Measurements from ENCODE around the gene FBXO27. TPM values are rescaled to one million over a fixed set of nuclear protein-coding genes. Genes with fewer than 3 reads are reported as not detected.
"Not testable (repeated sequence)": the region's sequence is repeated elsewhere in the genome, so short reads cannot be mapped to it uniquely, and the experiment has no call there.

Gene FBXO27
- polyA plus RNA-seq, 3 donors = not detected

DNA sequence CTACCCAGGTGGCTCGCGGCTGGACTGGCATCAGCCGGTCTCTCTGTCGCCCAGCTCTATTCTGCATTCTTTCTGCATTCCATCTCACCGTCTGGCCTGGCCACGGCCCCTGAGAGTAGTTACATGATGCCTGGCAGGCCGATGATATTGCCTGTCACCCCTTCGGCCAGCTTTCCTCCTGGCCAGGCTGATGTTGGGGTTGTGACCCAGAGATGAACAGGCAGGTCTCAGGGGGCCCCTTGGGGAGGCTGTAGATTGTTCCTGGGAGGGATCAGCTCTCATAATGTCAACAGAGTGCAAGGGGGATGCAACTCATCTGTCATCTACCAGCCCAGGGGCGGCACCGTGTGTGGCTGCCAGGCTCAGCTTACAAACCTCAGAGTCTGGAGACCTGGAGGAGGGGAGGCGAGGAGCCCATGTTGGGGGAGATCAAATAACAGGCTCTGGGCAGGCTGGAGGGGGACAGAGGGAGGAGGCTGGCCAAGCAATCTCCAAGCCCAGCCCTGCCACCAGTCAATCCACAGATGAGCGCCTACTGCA lies 43.2 kb downstream of the FBXO27 start:
- no peak overlapping the region for H3K27ac ChIP-seq (ENCODE audit: low read depth in 1 of 2, low read length in 2 of 2)
- H3K4me2 ChIP-seq (replicated peaks; ENCODE audit: extremely low read depth, low read length, poor library complexity, severe bottlenecking) = no peak overlapping the region
- no peaks in the 10 kb centered on the region for H3K9me3 ChIP-seq (replicated peaks in 1 of 2; ENCODE audit: control insufficient read depth in 1 of 2, insufficient read depth in 1 of 2, low read length in 2 of 2)
- no peaks in the 10 kb centered on the region for H4K20me1 ChIP-seq (ENCODE audit: insufficient read depth, low read length)
- peaks cover 0 to 12% (median 4%) of the 10 kb centered on the region in 7 donors for H3K9me3 Mint-ChIP-seq
- H3K27me3 ChIP-seq (ENCODE audit: control insufficient read depth in 2 of 2, insufficient read depth in 2 of 2, low read length in 2 of 2) = no peaks in the 10 kb centered on the region
- H3K36me3 ChIP-seq (replicated peaks in 1 of 2; ENCODE audit: control insufficient read depth in 1 of 2, insufficient read depth in 2 of 2, low read length in 2 of 2) = no peaks in the 10 kb centered on the region
- intact Hi-C loops (cut with micrococcal nuclease) = no loop called here
- no peaks in the 10 kb centered on the region for H3K79me2 ChIP-seq (ENCODE audit: insufficient read depth, low read length)
- no peak overlapping the region for H3K4me3 Mint-ChIP-seq
- H3K27ac Mint-ChIP-seq = no peak overlapping the region
- no peaks in the 10 kb centered on the region for H3K4me1 ChIP-seq (ENCODE audit: control insufficient read depth in 1 of 2, insufficient read depth in 2 of 2, low read length in 2 of 2)
- WGBS (ENCODE audit: insufficient coverage) = 51% methylated on average over 6 of the region's 12 CpGs
- no peak overlapping the region for H3K4me3 ChIP-seq (replicated peaks in 1 of 3; ENCODE audit: low read depth in 2 of 3, low read length in 3 of 3)
- peaks cover 10 to 20% (median 10%) of the 10 kb centered on the region in 3 donors for H3K27me3 Mint-ChIP-seq (ENCODE audit: low read depth in 3 of 3)
- no peak overlapping the region for H3K9ac ChIP-seq (ENCODE audit: insufficient read depth, low read length, poor library complexity, severe bottlenecking)
- no peaks in the 10 kb centered on the region for H3K36me3 Mint-ChIP-seq
- TF ChIP-seq, protein P1, sequence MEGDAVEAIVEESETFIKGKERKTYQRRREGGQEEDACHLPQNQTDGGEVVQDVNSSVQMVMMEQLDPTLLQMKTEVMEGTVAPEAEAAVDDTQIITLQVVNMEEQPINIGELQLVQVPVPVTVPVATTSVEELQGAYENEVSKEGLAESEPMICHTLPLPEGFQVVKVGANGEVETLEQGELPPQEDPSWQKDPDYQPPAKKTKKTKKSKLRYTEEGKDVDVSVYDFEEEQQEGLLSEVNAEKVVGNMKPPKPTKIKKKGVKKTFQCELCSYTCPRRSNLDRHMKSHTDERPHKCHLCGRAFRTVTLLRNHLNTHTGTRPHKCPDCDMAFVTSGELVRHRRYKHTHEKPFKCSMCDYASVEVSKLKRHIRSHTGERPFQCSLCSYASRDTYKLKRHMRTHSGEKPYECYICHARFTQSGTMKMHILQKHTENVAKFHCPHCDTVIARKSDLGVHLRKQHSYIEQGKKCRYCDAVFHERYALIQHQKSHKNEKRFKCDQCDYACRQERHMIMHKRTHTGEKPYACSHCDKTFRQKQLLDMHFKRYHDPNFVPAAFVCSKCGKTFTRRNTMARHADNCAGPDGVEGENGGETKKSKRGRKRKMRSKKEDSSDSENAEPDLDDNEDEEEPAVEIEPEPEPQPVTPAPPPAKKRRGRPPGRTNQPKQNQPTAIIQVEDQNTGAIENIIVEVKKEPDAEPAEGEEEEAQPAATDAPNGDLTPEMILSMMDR (IDR thresholded peaks at IDR 0.05) = no peak
- H3K4me1 Mint-ChIP-seq = no peaks in the 10 kb centered on the region
- DNase-seq = no peak
- H2AFZ ChIP-seq (ENCODE audit: insufficient read depth, low read depth, low read length, poor library complexity, severe bottlenecking) = no peak overlapping the region

DNA sequence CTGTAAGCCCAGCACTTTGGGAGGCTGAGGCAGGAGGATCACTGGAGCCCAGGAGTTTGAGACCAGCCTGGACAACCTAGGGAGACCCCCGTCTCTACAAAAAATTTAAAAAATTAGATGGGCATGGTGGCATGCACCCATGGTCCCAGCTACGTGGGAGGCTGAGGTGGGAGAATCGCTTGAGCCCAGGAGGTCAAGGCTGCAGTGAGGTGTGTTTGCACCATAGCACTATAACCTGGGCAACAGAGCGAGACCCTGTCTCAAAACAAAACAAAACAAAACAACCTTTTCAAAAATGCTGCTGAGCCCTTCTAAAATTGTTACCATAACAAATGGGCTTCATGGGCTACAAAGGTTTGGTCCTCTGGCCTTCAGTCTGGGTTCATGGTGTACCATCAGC lies 43.7 kb downstream of the FBXO27 start:
- DNase-seq = not testable (repeated sequence)

DNA sequence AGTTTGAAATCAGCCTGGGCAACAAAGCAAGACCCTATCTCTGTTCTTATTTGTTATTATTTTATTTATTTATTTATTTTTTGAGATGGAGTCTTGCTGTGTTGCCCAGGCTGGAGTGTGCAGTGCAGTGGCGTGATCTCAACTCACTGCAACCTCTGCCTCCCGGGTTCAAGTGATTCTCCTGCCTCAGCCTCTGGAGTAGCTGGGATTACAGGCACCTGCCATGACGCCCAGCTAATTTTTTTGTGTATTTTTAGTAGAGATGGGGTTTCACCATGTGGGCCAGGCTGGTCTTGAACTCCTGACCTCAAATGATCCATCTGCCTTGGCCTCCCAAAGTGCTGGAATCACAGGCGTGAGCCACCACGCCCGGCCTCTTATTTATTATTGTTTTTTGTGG lies 44.6 kb downstream of the FBXO27 start:
- intact Hi-C loops (cut with micrococcal nuclease); H3K4me3 Mint-ChIP-seq: not testable (repeated sequence)

More for the DNA sequence above, 43.7 kb downstream of the FBXO27 start:
- H3K9me3 ChIP-seq (replicated peaks in 1 of 2; ENCODE audit: control insufficient read depth in 1 of 2, insufficient read depth in 1 of 2, low read length in 2 of 2); H3K4me2 ChIP-seq (replicated peaks; ENCODE audit: extremely low read depth, low read length, poor library complexity, severe bottlenecking); H3K27ac Mint-ChIP-seq; H3K4me1 ChIP-seq (ENCODE audit: control insufficient read depth in 1 of 2, insufficient read depth in 2 of 2, low read length in 2 of 2); H3K4me3 ChIP-seq (replicated peaks in 1 of 3; ENCODE audit: low read depth in 2 of 3, low read length in 3 of 3); H3K36me3 ChIP-seq (replicated peaks in 1 of 2; ENCODE audit: control insufficient read depth in 1 of 2, insufficient read depth in 2 of 2, low read length in 2 of 2); H3K9ac ChIP-seq (ENCODE audit: insufficient read depth, low read length, poor library complexity, severe bottlenecking); H3K36me3 Mint-ChIP-seq; H3K27ac ChIP-seq (ENCODE audit: low read depth in 1 of 2, low read length in 2 of 2); H3K4me3 Mint-ChIP-seq; H2AFZ ChIP-seq (ENCODE audit: insufficient read depth, low read depth, low read length, poor library complexity, severe bottlenecking); H3K4me1 Mint-ChIP-seq; H3K79me2 ChIP-seq (ENCODE audit: insufficient read depth, low read length); intact Hi-C loops (cut with micrococcal nuclease); H4K20me1 ChIP-seq (ENCODE audit: insufficient read depth, low read length); H3K27me3 ChIP-seq (ENCODE audit: control insufficient read depth in 2 of 2, insufficient read depth in 2 of 2, low read length in 2 of 2): not testable (repeated sequence)
- 100% methylated on average over 1 of the region's 4 CpGs for WGBS (ENCODE audit: insufficient coverage)
- Mint-ChIP-seq H3K9me3 (peaks cover 0 to 11% (median 3%) of the 10 kb centered on the region in 7 donors), H3K27me3 (ENCODE audit: low read depth in 3 of 3) (peaks cover 9 to 20% (median 10%) of the 10 kb centered on the region in 3 donors)

More for the DNA sequence above, 44.6 kb downstream of the FBXO27 start:
- WGBS (ENCODE audit: insufficient coverage) = 88% methylated on average over 2 of the region's 6 CpGs
- not testable (repeated sequence) for H3K4me1 Mint-ChIP-seq; H3K9me3 Mint-ChIP-seq; H3K4me3 ChIP-seq (replicated peaks in 1 of 3; ENCODE audit: low read depth in 2 of 3, low read length in 3 of 3); H2AFZ ChIP-seq (ENCODE audit: insufficient read depth, low read depth, low read length, poor library complexity, severe bottlenecking); H3K27ac ChIP-seq (ENCODE audit: low read depth in 1 of 2, low read length in 2 of 2); H3K79me2 ChIP-seq (ENCODE audit: insufficient read depth, low read length); H3K36me3 ChIP-seq (replicated peaks in 1 of 2; ENCODE audit: control insufficient read depth in 1 of 2, insufficient read depth in 2 of 2, low read length in 2 of 2); H3K36me3 Mint-ChIP-seq; H3K4me1 ChIP-seq (ENCODE audit: control insufficient read depth in 1 of 2, insufficient read depth in 2 of 2, low read length in 2 of 2); H3K9ac ChIP-seq (ENCODE audit: insufficient read depth, low read length, poor library complexity, severe bottlenecking); H3K9me3 ChIP-seq (replicated peaks in 1 of 2; ENCODE audit: control insufficient read depth in 1 of 2, insufficient read depth in 1 of 2, low read length in 2 of 2); DNase-seq; H3K27me3 ChIP-seq (ENCODE audit: control insufficient read depth in 2 of 2, insufficient read depth in 2 of 2, low read length in 2 of 2); H4K20me1 ChIP-seq (ENCODE audit: insufficient read depth, low read length); H3K4me2 ChIP-seq (replicated peaks; ENCODE audit: extremely low read depth, low read length, poor library complexity, severe bottlenecking)
- H3K27ac Mint-ChIP-seq = peak overlapping the region in 1 of 7 donors; percentile 38
- H3K27me3 Mint-ChIP-seq (ENCODE audit: low read depth in 3 of 3) = peaks cover 7 to 20% (median 10%) of the 10 kb centered on the region in 3 donors

Measured in CD14-positive monocyte (primary cell).